Lung (tissue), 12 donors: Measurements from ENCODE around the gene BCL2A1. TPM values are rescaled to one million over a fixed set of nuclear protein-coding genes. Genes with fewer than 3 reads are reported as not detected.

ENCODE experiments used
- ATAC-seq: fragments of 200-7000 bp; cut with Tn5 transposase; one replicate; pipeline ENCODE4 v1.9.1; 2020; ENCODE audit warnings: moderate number of reproducible peaks; ENCODE audit not compliant: insufficient read depth, low FRiP score
- DNase-seq, 3 donors: peaks; one replicate each; pipeline ENCODE4 v3.0.0-alpha.2; 2013 to 2017
- H3K27ac ChIP-seq, 2 donors: one replicate each; pipeline ENCODE4 v1.5.1; 2013; ENCODE audit warnings: mild to moderate bottlenecking in 2 of 2, moderate library complexity in 2 of 2, control low read depth in 1 of 2, inconsistent platforms in 1 of 2, low read depth in 1 of 2, low read length in 1 of 2
- H3K27me3 ChIP-seq, 3 donors: one replicate each; pipeline ENCODE4 v1.5.1; 2013; ENCODE audit warnings: low read length in 2 of 3; ENCODE audit not compliant: control insufficient read depth in 3 of 3, insufficient read depth in 3 of 3
- H3K36me3 ChIP-seq, 4 donors: one replicate each; pipeline ENCODE4 v1.5.1; 2013; ENCODE audit warnings: low read length in 4 of 4, mild to moderate bottlenecking in 1 of 4, moderate library complexity in 1 of 4; ENCODE audit not compliant: control insufficient read depth in 4 of 4, insufficient read depth in 4 of 4
- H3K4me1 ChIP-seq, 5 donors: one replicate each; pipeline ENCODE4 v1.5.1; 2013; ENCODE audit warnings: low read length in 5 of 5, mild to moderate bottlenecking in 2 of 5, moderate library complexity in 1 of 5; ENCODE audit not compliant: control insufficient read depth in 5 of 5, insufficient read depth in 5 of 5
- H3K4me3 ChIP-seq: one replicate; pipeline ENCODE4 v1.5.1; 2013; ENCODE audit warnings: mild to moderate bottlenecking, control low read depth, moderate library complexity
- H3K9ac ChIP-seq, 2 donors: one replicate each; pipeline ENCODE4 v1.5.1; 2013; ENCODE audit warnings: low read length in 2 of 2, control low read depth in 1 of 2; ENCODE audit not compliant: insufficient read depth in 1 of 2
- H3K9me3 ChIP-seq, 4 donors: one replicate each; pipeline ENCODE4 v1.5.1; 2013; ENCODE audit warnings: low read length in 3 of 4, mild to moderate bottlenecking in 1 of 4, moderate library complexity in 1 of 4; ENCODE audit not compliant: control insufficient read depth in 4 of 4, insufficient read depth in 3 of 4
- WGBS, 2 donors: extraction: QIAGEN DNeasy Blood & Tissue Kit; methylation state at CpG; one replicate each; pipeline ENCODE4 v1.1.7; 2013; 5-methylcytosine and 5-hydroxymethylcytosine counted together
- polyA plus RNA-seq, 2 donors: library from polyadenylated mRNA; stranded (reverse); fragments of 200-250 nt; gene quantifications; one replicate each; pipeline ENCODE4 v1.2.1, GENCODE V29; 2013
- total RNA-seq, 2 donors: library from RNA; depleted of rRNA in 1 of 2; stranded (reverse); fragments of >200 nt in 1 of 2; gene quantifications; one replicate each; pipeline ENCODE4 v1.2.1, GENCODE V29; 2014 to 2021
- TF ChIP-seq, protein P1 (sequence below): IDR thresholded peaks from 2 replicates; pipeline ENCODE4 v1.5.1; 2012; ENCODE audit warnings: mild to moderate bottlenecking; ENCODE audit errors: control extremely low read depth, extremely low read depth
- donor health status: control.
- donor health status: control.
- donor health status: Bipolar disorder and iron deficiency.
- donor health status: healthy.
- donor health status: DM: yes; HTN: yes; CAD: no.

Gene BCL2A1
- total and polyA plus RNA-seq, 4 donors, result 27.4 to 323 (median 49.3) TPM

DNA sequence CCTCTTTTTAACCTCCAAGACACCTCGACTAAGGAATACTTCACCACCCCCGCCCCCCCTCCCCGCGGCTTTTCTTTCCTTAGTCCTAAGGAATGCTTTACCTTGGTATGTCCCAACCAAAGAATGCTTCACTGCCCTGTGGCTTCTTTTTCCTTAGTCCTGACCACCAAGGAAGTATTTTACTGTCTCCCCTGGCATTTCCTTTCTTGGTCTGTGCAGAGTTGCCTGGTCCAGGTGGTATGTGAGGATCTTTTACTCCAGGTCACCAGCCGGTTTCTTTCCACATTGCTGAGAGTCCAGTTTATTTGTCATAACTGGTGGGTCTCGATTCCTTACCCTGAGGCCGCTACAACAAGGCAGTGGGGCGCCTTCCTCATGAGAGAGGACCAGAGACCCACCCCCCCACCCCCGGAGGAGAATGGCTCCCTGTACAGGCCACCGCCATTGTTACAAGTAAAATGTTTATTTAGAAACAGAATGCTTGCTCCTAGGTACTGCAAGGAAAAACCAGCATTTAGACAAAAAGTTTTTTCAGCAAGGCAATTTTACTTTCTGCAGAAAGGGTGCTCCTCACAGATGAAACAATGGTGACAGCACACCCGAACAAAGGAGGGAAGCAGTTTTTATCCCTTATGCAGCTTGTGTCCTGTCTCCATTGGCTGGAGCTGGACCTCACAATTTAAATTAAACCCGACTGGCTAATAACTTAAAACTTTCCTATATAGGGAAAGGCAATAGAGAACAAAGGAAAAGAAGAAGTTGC is 51.1 kb downstream of the BCL2A1 start:
- ATAC-seq (no peak), DNase-seq (no peak)
- 98% methylated on average over 12 of the region's 12 CpGs for WGBS, 2 donors
- peaks cover 0 to 21% (median 4%) of the 10 kb centered on the region in 4 donors for H3K36me3 ChIP-seq
- no peak overlapping the region for H3K4me3 ChIP-seq
- no peaks in the 10 kb centered on the region for H3K27me3 ChIP-seq
- H3K27ac ChIP-seq, result no peak overlapping the region
- peaks cover 2 to 35% (median 22%) of the 10 kb centered on the region in 4 donors for H3K9me3 ChIP-seq
- TF ChIP-seq, protein P1, sequence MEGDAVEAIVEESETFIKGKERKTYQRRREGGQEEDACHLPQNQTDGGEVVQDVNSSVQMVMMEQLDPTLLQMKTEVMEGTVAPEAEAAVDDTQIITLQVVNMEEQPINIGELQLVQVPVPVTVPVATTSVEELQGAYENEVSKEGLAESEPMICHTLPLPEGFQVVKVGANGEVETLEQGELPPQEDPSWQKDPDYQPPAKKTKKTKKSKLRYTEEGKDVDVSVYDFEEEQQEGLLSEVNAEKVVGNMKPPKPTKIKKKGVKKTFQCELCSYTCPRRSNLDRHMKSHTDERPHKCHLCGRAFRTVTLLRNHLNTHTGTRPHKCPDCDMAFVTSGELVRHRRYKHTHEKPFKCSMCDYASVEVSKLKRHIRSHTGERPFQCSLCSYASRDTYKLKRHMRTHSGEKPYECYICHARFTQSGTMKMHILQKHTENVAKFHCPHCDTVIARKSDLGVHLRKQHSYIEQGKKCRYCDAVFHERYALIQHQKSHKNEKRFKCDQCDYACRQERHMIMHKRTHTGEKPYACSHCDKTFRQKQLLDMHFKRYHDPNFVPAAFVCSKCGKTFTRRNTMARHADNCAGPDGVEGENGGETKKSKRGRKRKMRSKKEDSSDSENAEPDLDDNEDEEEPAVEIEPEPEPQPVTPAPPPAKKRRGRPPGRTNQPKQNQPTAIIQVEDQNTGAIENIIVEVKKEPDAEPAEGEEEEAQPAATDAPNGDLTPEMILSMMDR, result no peak
- peaks cover 0 to 9% (median 0%) of the 10 kb centered on the region in 5 donors for H3K4me1 ChIP-seq
- no peak overlapping the region for H3K9ac ChIP-seq

DNA sequence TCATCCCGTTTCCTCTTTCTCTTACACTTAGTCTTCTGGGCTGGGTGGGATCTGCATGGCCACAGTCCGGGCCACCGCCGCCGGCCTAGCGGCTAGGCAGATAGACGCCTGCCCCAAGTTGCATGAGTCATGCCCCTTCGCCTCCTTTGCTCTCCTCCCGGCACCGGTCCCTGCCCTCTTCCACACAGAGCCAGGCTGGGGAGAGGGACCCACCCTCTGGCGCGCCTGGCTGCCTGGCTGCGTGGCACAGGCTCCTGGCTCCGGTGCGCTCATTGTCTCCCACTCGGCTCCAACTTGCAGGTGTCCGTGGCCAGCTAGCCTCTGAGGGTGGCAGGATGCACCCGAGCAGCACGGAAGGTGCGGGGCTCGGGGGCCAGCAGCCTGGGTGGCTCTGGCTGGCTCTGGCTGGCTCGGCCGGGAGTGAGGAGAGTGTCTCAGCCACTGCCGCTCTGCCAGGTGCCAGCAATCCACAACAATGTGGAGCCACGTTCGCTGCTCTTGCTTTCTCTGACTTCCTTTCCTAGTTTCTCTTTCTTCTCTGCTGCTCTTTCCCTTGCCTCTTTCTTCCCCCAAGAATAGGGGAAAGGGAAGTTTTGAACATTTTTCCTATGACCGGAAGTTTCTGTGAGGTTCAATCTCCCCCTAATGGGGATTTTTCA is 51.8 kb downstream of the BCL2A1 start:
- Histone ChIP-seq H3K4me3 (no peak overlapping the region), H3K36me3 (peaks cover 0 to 21% (median 4%) of the 10 kb centered on the region in 4 donors)
- 94 to 99% methylated on average over 27 of the region's 27 CpGs for WGBS, 2 donors

DNA sequence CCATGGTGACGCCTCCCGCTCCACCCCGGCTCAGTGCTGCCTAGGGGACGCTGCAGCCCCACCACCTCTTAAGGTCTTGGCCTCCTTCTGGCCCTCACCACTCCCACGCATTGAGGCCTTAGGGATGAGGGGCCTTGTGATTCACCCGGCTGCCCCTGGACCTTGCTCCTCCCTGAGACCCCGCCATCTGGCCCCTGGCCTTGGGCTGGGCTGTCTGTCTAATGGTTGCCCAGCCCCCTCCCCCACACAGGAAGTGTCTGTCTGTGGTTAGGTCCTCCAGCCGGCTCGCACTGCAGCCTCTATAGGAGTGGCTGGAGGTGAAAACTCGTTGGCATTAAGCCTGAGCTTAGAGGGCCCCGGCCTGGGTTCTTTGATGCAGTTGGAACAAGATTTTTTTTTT is 52.7 kb downstream of the BCL2A1 start:
- Histone ChIP-seq H3K9me3 (peaks cover 2 to 41% (median 24%) of the 10 kb centered on the region in 4 donors), H3K36me3 (peaks cover 0 to 20% (median 4%) of the 10 kb centered on the region in 4 donors), H3K27ac (no peak overlapping the region), H3K4me1 (peaks cover 0 to 7% (median 0%) of the 10 kb centered on the region in 5 donors), H3K4me3 (no peak overlapping the region), H3K9ac (no peak overlapping the region), H3K27me3 (no peaks in the 10 kb centered on the region)
- TF ChIP-seq, protein P1, result no peak
- 95 to 96% methylated on average over 11 of the region's 11 CpGs for WGBS, 2 donors
- ATAC-seq (no peak), DNase-seq (no peak)

More for the DNA sequence above, 51.8 kb downstream of the BCL2A1 start:
- no peak overlapping the region for H3K9ac ChIP-seq
- H3K27ac ChIP-seq, result no peak overlapping the region
- TF ChIP-seq, protein P1, result no peak
- ATAC-seq, result no peak
- no peak for DNase-seq
- H3K4me1 ChIP-seq, result peaks cover 0 to 7% (median 0%) of the 10 kb centered on the region in 5 donors
- H3K9me3 ChIP-seq, result peaks cover 2 to 41% (median 25%) of the 10 kb centered on the region in 4 donors
- no peaks in the 10 kb centered on the region for H3K27me3 ChIP-seq
